ELF-1 (cell line): ENCODE measurements around the gene TSHZ2.
A peak's percentile ranks its signal among the peaks of the same experiment; 100 is the strongest.
"Not testable (repeated sequence)": the region's sequence is repeated elsewhere in the genome, so short reads cannot be mapped to it uniquely, and the experiment has no call there.

Experiments used
- DNase-seq: peaks from one replicate; pipeline ENCODE4 v3.0.0-alpha.2; 2016; ENCODE audit warnings: low read depth, low spot score

Gene TSHZ2

GRCh38 chr20:52964131-52964530, 8.0 kb upstream of the TSHZ2 start:
- DNase-seq: no peak

GRCh38 chr20:52965380-52965779, 6.8 kb upstream of the TSHZ2 start:
- DNase-seq: no peak

GRCh38 chr20:52965819-52966218, 6.3 kb upstream of the TSHZ2 start:
- no peak for DNase-seq

GRCh38 chr20:52966543-52966942, 5.6 kb upstream of the TSHZ2 start:
- DNase-seq: not testable (repeated sequence)

- no peak for DNase-seq
Measured at GRCh38 chr20:52971498-52972189, 514 bp upstream of the TSHZ2 start.

- DNase-seq: peak; percentile 22
Measured at GRCh38 chr20:52972965-52973819, 1.0 kb downstream of the TSHZ2 start.

GRCh38 chr20:52974179-52974594, 2.0 kb downstream of the TSHZ2 start:
- no peak for DNase-seq

GRCh38 chr20:52975029-52975732, 3.0 kb downstream of the TSHZ2 start:
- no peak for DNase-seq

GRCh38 chr20:52975803-52976531, 3.8 kb downstream of the TSHZ2 start:
- no peak for DNase-seq

GRCh38 chr20:52978851-52979250, 6.7 kb downstream of the TSHZ2 start:
- no peak for DNase-seq

- no peak for DNase-seq
Measured at GRCh38 chr20:52981051-52981450, 8.9 kb downstream of the TSHZ2 start.

GRCh38 chr20:52983726-52984450, 11.7 kb downstream of the TSHZ2 start:
- no peak for DNase-seq

- no peak for DNase-seq
Measured at GRCh38 chr20:52984451-52984810, 12.3 kb downstream of the TSHZ2 start.

- no peak for DNase-seq
Measured at GRCh38 chr20:52985687-52986086, 13.5 kb downstream of the TSHZ2 start.

- no peak for DNase-seq
Measured at GRCh38 chr20:52987295-52987694, 15.1 kb downstream of the TSHZ2 start.

GRCh38 chr20:52991830-52992229, 19.7 kb downstream of the TSHZ2 start:
- DNase-seq: no peak

GRCh38 chr20:52992632-52993031, 20.5 kb downstream of the TSHZ2 start:
- DNase-seq: no peak

GRCh38 chr20:52993076-52993475, 20.9 kb downstream of the TSHZ2 start:
- DNase-seq: no peak

- no peak for DNase-seq
Measured at GRCh38 chr20:52994184-52994970, 22.2 kb downstream of the TSHZ2 start.

GRCh38 chr20:52996130-52996529, 24.0 kb downstream of the TSHZ2 start:
- no peak for DNase-seq
